ENCODE data around the gene NOTO. TPM values are rescaled to one million over a fixed set of nuclear protein-coding genes. Genes with fewer than 3 reads are reported as not detected.

Gene NOTO
- total RNA-seq, 1 experiment from 2014 or later: 0.66 TPM

GRCh38 chr2:73260338-73260984, 58.1 kb downstream of the NOTO start:
- H2AK5ac ChIP-seq (ENCODE audit: insufficient read length, low read length): no peak overlapping the region
- H3K14ac ChIP-seq (ENCODE audit: insufficient read depth, low read length): no peak overlapping the region
- no CpG with 5 or more reads among the region's 17 CpGs for WGBS (ENCODE audit: extremely low coverage, insufficient read length, low lambda C conversion rate)
- peak; percentile 83 for DNase-seq
- H3K4me2 ChIP-seq (ENCODE audit: insufficient read depth, insufficient read length, low read length): no peak overlapping the region
- no peak overlapping the region for H3K18ac ChIP-seq (ENCODE audit: insufficient read length, low read depth, low read length)
- no peaks in the 10 kb centered on the region for H3K79me1 ChIP-seq (ENCODE audit: insufficient read depth, low read depth, low read length, poor library complexity, severe bottlenecking)
- no peak overlapping the region for H3K56ac ChIP-seq (ENCODE audit: insufficient read length, low read depth, low read length)
- no peak overlapping the region for H2BK15ac ChIP-seq (ENCODE audit: low read depth, low read length)
- H2BK12ac ChIP-seq (ENCODE audit: insufficient read length, low read depth, low read length): no peak overlapping the region
- Mint-ChIP-seq H3K9me3 (no peaks in the 10 kb centered on the region; a peak in 1 of 5 replicates), H3K4me3 (no peak overlapping the region), H3K27ac (no peak overlapping the region; a peak in 1 of 7 replicates), H3K36me3 (ENCODE audit: insufficient read depth in 1 of 3, low read depth in 3 of 3) (peaks cover 13 to 39% (median 26%) of the 10 kb centered on the region in 3 experiments; a peak in 6 of 7 replicates), H3K4me1 (peaks cover 13 to 17% of the 10 kb centered on the region in 2 experiments), H3K27me3 (ENCODE audit: low read depth) (no peaks in the 10 kb centered on the region; the same call in 1 of the 2 replicates)
- no peak overlapping the region for H2BK20ac ChIP-seq (ENCODE audit: low read depth, low read length, poor library complexity, severe bottlenecking)
- no peaks in the 10 kb centered on the region for H3K27me3 ChIP-seq (ENCODE audit: insufficient read depth, low read length)
- no peak overlapping the region for H4K8ac ChIP-seq (replicated peaks; ENCODE audit: insufficient read length, low read depth, low read length)
- H3T11ph ChIP-seq (ENCODE audit: low read length): no peak overlapping the region
- H3K23ac ChIP-seq (ENCODE audit: insufficient read length, low read depth, low read length): no peak overlapping the region
- no peaks in the 10 kb centered on the region for H3K9me3 ChIP-seq (ENCODE audit: control insufficient read depth, low read depth, low read length)
- no peak overlapping the region for H2BK5ac ChIP-seq (ENCODE audit: insufficient read length, low read length)
- no peak overlapping the region for H3K27ac ChIP-seq (ENCODE audit: insufficient read length, low read depth, low read length)
- H3K23me2 ChIP-seq (ENCODE audit: insufficient read length, low read depth, low read length, poor library complexity, severe bottlenecking): no peaks in the 10 kb centered on the region
- H3K79me2 ChIP-seq (ENCODE audit: insufficient read depth, low read length): no peaks in the 10 kb centered on the region
- no peak overlapping the region for H3K9ac ChIP-seq (ENCODE audit: extremely low read depth, insufficient read length, low read length)
- no peak overlapping the region for H2BK120ac ChIP-seq (ENCODE audit: low read depth, low read length, poor library complexity, severe bottlenecking)
- H3K4ac ChIP-seq (ENCODE audit: low read depth, low read length): no peak overlapping the region
- no peaks in the 10 kb centered on the region for H3K4me1 ChIP-seq (ENCODE audit: insufficient read depth, low read length)
- peak; percentile 68 for TF ChIP-seq CTCF (conservative IDR thresholded peaks at IDR 0.05)
- no peak overlapping the region for H4K5ac ChIP-seq (ENCODE audit: insufficient read length, low read depth, low read length)
- no peak overlapping the region for H2AFZ ChIP-seq (ENCODE audit: low read length)
- no peak overlapping the region for H4K91ac ChIP-seq (ENCODE audit: insufficient read length, low read depth, low read length)
- H4K20me1 ChIP-seq (ENCODE audit: control insufficient read depth, insufficient read depth, insufficient read length): no peaks in the 10 kb centered on the region

Other genes with a start within 250 kb of the NOTO start
- 28.9 and 30.9 TPM in 2 replicates for gene SFXN5, start 130.9 kb upstream of the NOTO start, total RNA-seq (2021)
- 6.4 and 7.1 TPM in 2 replicates for gene RAB11FIP5, start 89.6 kb upstream of the NOTO start, total RNA-seq (2021)
- gene SMYD5, start 11.7 kb downstream of the NOTO start, total RNA-seq (2021): 41.7 and 45.2 TPM in 2 replicates
- gene PRADC1, start 30.7 kb downstream of the NOTO start, total RNA-seq (2021): 9.6 and 11.1 TPM in 2 replicates
- 500 and 529 TPM in 2 replicates for gene CCT7, start 31.7 kb downstream of the NOTO start, total RNA-seq (2021)
- gene FBXO41, start 81.9 kb downstream of the NOTO start, total RNA-seq (2021): 15.4 and 16.2 TPM in 2 replicates
- 0.85 and 1.2 TPM in 2 replicates for gene EGR4, start 91.0 kb downstream of the NOTO start, total RNA-seq (2021)
- 34.0 and 36.2 TPM in 2 replicates for gene ALMS1, start 183.3 kb downstream of the NOTO start, total RNA-seq (2021)

Measured in H9 (cell line).